Spinal cord (tissue), 10 donors: ENCODE data around the gene MAP4. TPM values are rescaled to one million over a fixed set of nuclear protein-coding genes. Genes with fewer than 3 reads are reported as not detected.
A peak's percentile ranks its signal among the peaks of the same experiment; 100 is the strongest.
"Not testable (repeated sequence)": the region's sequence is repeated elsewhere in the genome, so short reads cannot be mapped to it uniquely, and the experiment has no call there.

Source experiments
- DNase-seq, 6 donors: peaks; one replicate each; pipeline versions ENCODE4 v3.0.0 to v3.0.0-alpha.2; 2013 to 2015; ENCODE audit warnings: low spot score in 6 of 6, low read depth in 4 of 6
- H3K27ac ChIP-seq: one replicate; pipeline ENCODE4 v1.5.1; 2013; ENCODE audit warnings: low read depth, low read length, control low read depth
- H3K27me3 ChIP-seq: one replicate; pipeline ENCODE4 v1.6.1; 2013; ENCODE audit warnings: low read length; ENCODE audit not compliant: control insufficient read depth, insufficient read depth
- H3K36me3 ChIP-seq: one replicate; pipeline ENCODE4 v1.6.1; 2013; ENCODE audit warnings: low read length; ENCODE audit not compliant: control insufficient read depth, insufficient read depth
- H3K4me1 ChIP-seq: one replicate; pipeline ENCODE4 v1.6.1; 2013; ENCODE audit warnings: low read length; ENCODE audit not compliant: control insufficient read depth, insufficient read depth
- H3K4me3 ChIP-seq: one replicate; pipeline ENCODE4 v1.5.1; 2013; ENCODE audit warnings: low read depth, low read length, control low read depth
- H3K9me3 ChIP-seq: one replicate; pipeline ENCODE4 v1.6.1; 2013; ENCODE audit warnings: low read length; ENCODE audit not compliant: control insufficient read depth, insufficient read depth
- WGBS: methylation state at CpG from one replicate; pipeline ENCODE4 v1.1.5; 2013; ENCODE audit warnings: missing lambda C conversion rate; ENCODE audit not compliant: insufficient coverage; 5-methylcytosine and 5-hydroxymethylcytosine counted together
- polyA plus RNA-seq, 2 donors: library from polyadenylated mRNA; unstranded; fragments of 120-200 nt; gene quantifications; one replicate each; pipeline ENCODE4 v1.2.1, GENCODE V29; 2013; ENCODE audit not compliant: insufficient read length in 2 of 2
- total RNA-seq, 2 donors: library from RNA; depleted of rRNA in 1 of 2; stranded (reverse); fragments of 120-200 nt in 1 of 2; fragments of >200 nt in 1 of 2; gene quantifications; one replicate each; pipeline versions ENCODE4 v1.2.3 to v1.2.4, GENCODE V29; 2013 to 2014
- donor health status: healthy.

MAP4 gene
- total and polyA plus RNA-seq, 4 donors: 123 to 344 (median 278) TPM

- peaks cover 9% of the 10 kb centered on the region for H3K4me1 ChIP-seq
- no peak overlapping the region for H3K4me3 ChIP-seq
- 90% methylated on average over 3 of the region's 4 CpGs for WGBS
- no peaks in the 10 kb centered on the region for H3K36me3 ChIP-seq
- H3K9me3 ChIP-seq: no peaks in the 10 kb centered on the region
- no peaks in the 10 kb centered on the region for H3K27me3 ChIP-seq
- H3K27ac ChIP-seq: no peak overlapping the region
- DNase-seq: no peak
Measured at GRCh38 chr3:48022178-48022577, 6.0 kb upstream of the MAP4 start.

GRCh38 chr3:48018841-48019240 is 2.6 kb upstream of the MAP4 start:
- no peaks in the 10 kb centered on the region for H3K36me3 ChIP-seq
- no peaks in the 10 kb centered on the region for H3K9me3 ChIP-seq
- H3K27me3 ChIP-seq: no peaks in the 10 kb centered on the region
- H3K27ac ChIP-seq: no peak overlapping the region
- H3K4me3 ChIP-seq: no peak overlapping the region
- 100% methylated on average over 1 of the region's 3 CpGs for WGBS
- peaks cover 6% of the 10 kb centered on the region for H3K4me1 ChIP-seq
- no peak for DNase-seq

GRCh38 chr3:48015431-48016180 is 610 bp downstream of the MAP4 start:
- no peak overlapping the region for H3K4me3 ChIP-seq
- no peak for DNase-seq
- H3K27ac ChIP-seq: no peak overlapping the region
- H3K27me3 ChIP-seq: no peaks in the 10 kb centered on the region
- no peaks in the 10 kb centered on the region for H3K4me1 ChIP-seq
- H3K36me3 ChIP-seq: no peaks in the 10 kb centered on the region
- WGBS: no CpG with 5 or more reads among the region's 3 CpGs
- H3K9me3 ChIP-seq: no peaks in the 10 kb centered on the region

- H3K27ac ChIP-seq: no peak overlapping the region
- H3K4me1 ChIP-seq: no peaks in the 10 kb centered on the region
- no peak overlapping the region for H3K4me3 ChIP-seq
- 81% methylated on average over 2 of the region's 2 CpGs for whole genome bisulfite sequencing
- DNase-seq: no peak
- H3K27me3 ChIP-seq: no peaks in the 10 kb centered on the region
- no peaks in the 10 kb centered on the region for H3K9me3 ChIP-seq
- no peaks in the 10 kb centered on the region for H3K36me3 ChIP-seq
Measured at GRCh38 chr3:48014358-48014757, 1.9 kb downstream of the MAP4 start.

- Histone ChIP-seq H3K4me3 (no peak overlapping the region), H3K36me3 (no peaks in the 10 kb centered on the region), H3K27ac (no peak overlapping the region), H3K27me3 (no peaks in the 10 kb centered on the region), H3K9me3 (no peaks in the 10 kb centered on the region), H3K4me1 (no peaks in the 10 kb centered on the region)
- peak in 2 of 6 donors; percentile 14 to 25 for DNase-seq
Measured at GRCh38 chr3:48013288-48013980, 2.8 kb downstream of the MAP4 start.

- no peak for DNase-seq
- H3K4me1 ChIP-seq: no peaks in the 10 kb centered on the region
- no peaks in the 10 kb centered on the region for H3K9me3 ChIP-seq
- H3K27ac ChIP-seq: no peak overlapping the region
- no peaks in the 10 kb centered on the region for H3K36me3 ChIP-seq
- no peaks in the 10 kb centered on the region for H3K27me3 ChIP-seq
- H3K4me3 ChIP-seq: no peak overlapping the region
- WGBS: no CpG with 5 or more reads among the region's 2 CpGs
Measured at GRCh38 chr3:48012659-48013058, 3.6 kb downstream of the MAP4 start.

GRCh38 chr3:48008066-48008465 is 8.2 kb downstream of the MAP4 start:
- WGBS: 100% methylated on average over 6 of the region's 6 CpGs
- not testable (repeated sequence) for H3K9me3 ChIP-seq, H3K27ac ChIP-seq, H3K4me3 ChIP-seq, H3K4me1 ChIP-seq, H3K36me3 ChIP-seq, H3K27me3 ChIP-seq, DNase-seq

GRCh38 chr3:48007361-48007760 is 8.9 kb downstream of the MAP4 start:
- H3K4me3 ChIP-seq, H3K4me1 ChIP-seq, H3K27ac ChIP-seq, DNase-seq, H3K36me3 ChIP-seq, H3K9me3 ChIP-seq, H3K27me3 ChIP-seq: not testable (repeated sequence)
- WGBS: 92% methylated on average over 4 of the region's 6 CpGs

- H3K36me3 ChIP-seq, DNase-seq, H3K4me3 ChIP-seq, H3K9me3 ChIP-seq, H3K4me1 ChIP-seq, H3K27ac ChIP-seq, H3K27me3 ChIP-seq: not testable (repeated sequence)
- 74% methylated on average over 3 of the region's 4 CpGs for WGBS
Measured at GRCh38 chr3:48006794-48007193, 9.4 kb downstream of the MAP4 start.

GRCh38 chr3:48004694-48005093 is 11.5 kb downstream of the MAP4 start:
- no peaks in the 10 kb centered on the region for H3K9me3 ChIP-seq
- DNase-seq: no peak

More at GRCh38 chr3:48004694-48005093, 11.5 kb downstream of the MAP4 start:
- Histone ChIP-seq H3K36me3 (no peaks in the 10 kb centered on the region), H3K27me3 (no peaks in the 10 kb centered on the region), H3K4me1 (no peaks in the 10 kb centered on the region), H3K4me3 (no peak overlapping the region), H3K27ac (no peak overlapping the region)
- 95% methylated on average over 4 of the region's 5 CpGs for WGBS
